ENCODE results near the gene UBE2G2. TPM values are rescaled to one million over a fixed set of nuclear protein-coding genes. Genes with fewer than 3 reads are reported as not detected.

UBE2G2 gene
- total and polyA plus RNA-seq, 2 experiments from 2014 or later = 55.2 to 61.6 TPM

DNA sequence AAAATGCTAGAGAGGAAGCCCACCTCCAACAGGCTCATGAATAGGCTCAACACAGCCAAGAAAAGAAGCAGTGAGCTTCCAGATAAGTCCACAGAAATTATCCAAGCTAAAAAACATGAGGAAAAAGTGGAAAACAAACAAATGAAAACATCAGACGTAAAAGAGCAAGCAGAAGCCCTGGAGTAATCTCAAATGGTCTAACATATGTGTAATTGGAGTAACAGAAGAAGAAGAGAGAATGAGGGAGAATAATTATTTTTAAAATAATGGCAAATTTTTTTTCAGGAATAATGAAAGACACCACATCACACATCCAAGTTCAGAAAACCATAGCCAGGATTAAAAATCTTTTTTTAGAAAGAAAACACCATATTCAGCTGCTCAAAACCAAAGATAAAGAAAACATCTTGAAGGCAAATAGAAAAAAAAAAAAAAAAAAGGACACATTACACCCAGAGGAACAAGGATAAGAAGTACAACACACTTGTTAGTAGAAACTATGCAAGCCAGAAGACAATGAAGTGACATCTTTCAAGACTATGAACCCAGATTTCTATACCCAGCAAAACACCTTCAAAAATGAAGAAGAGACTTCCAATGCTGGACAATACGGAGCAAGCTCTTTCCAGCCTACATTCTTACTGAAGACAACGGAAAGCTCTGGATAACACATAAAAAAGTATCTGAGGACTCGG is 26.9 kb upstream of the UBE2G2 start:
- Histone ChIP-seq H3K4me1 (ENCODE audit: insufficient read depth) (no peaks in the 10 kb centered on the region), H3K79me2 (no peaks in the 10 kb centered on the region), H3K9me3 (ENCODE audit: low read depth) (peaks cover 6% of the 10 kb centered on the region), H2AFZ (no peak overlapping the region), H3K4me2 (no peak overlapping the region), H4K20me1 (ENCODE audit: insufficient read depth, poor library complexity, severe bottlenecking) (no peaks in the 10 kb centered on the region), H3K27ac (no peak overlapping the region), H3K4me3 (no peak overlapping the region), H3K9me2 (replicated peaks; ENCODE audit: insufficient read depth) (no peaks in the 10 kb centered on the region), H3K27me3 (no peaks in the 10 kb centered on the region), H3K36me3 (replicated peaks; ENCODE audit: insufficient read depth, low read depth) (no peaks in the 10 kb centered on the region)
- TF ChIP-seq EZH2phosphoT487 (IDR thresholded peaks at IDR 0.05; ENCODE audit: low read depth, severe bottlenecking, unreplicated experiment) = no peak
- TF ChIP-seq EZH2 (IDR thresholded peaks at IDR 0.05; ENCODE audit: borderline replicate concordance) = no peak
- TF ChIP-seq, protein P1, sequence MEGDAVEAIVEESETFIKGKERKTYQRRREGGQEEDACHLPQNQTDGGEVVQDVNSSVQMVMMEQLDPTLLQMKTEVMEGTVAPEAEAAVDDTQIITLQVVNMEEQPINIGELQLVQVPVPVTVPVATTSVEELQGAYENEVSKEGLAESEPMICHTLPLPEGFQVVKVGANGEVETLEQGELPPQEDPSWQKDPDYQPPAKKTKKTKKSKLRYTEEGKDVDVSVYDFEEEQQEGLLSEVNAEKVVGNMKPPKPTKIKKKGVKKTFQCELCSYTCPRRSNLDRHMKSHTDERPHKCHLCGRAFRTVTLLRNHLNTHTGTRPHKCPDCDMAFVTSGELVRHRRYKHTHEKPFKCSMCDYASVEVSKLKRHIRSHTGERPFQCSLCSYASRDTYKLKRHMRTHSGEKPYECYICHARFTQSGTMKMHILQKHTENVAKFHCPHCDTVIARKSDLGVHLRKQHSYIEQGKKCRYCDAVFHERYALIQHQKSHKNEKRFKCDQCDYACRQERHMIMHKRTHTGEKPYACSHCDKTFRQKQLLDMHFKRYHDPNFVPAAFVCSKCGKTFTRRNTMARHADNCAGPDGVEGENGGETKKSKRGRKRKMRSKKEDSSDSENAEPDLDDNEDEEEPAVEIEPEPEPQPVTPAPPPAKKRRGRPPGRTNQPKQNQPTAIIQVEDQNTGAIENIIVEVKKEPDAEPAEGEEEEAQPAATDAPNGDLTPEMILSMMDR (IDR thresholded peaks at IDR 0.05; ENCODE audit: poor library complexity) = no peak
- no peak for DNase-seq (ENCODE audit: low spot score)
- 86% methylated on average over 4 of the region's 4 CpGs for WGBS (ENCODE audit: low lambda C conversion rate, missing lambda C conversion rate)

DNA sequence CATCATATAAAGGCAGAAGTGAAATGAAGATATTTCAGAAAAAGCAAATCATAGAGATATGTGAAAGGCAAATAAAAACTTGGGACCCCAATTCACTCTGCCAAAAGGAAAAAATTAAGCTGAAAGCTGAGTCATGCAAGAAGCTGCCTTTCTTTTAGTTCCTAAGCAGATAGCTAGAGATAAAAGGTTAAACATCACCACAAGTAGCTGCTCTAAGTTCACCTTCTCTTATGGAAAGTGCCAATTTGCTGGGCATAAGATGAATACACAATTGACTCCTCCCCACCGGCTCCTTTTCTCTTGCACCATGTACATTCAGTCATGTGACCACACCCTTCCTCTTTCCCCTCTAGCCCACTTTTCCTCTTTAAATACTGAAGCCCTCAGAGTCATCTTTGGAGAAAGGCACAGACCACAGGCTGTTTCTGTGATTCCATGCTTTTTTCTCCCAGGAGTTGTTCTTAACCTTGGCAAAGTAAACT is 21.6 kb upstream of the UBE2G2 start:
- no peaks in the 10 kb centered on the region for H4K20me1 ChIP-seq (ENCODE audit: insufficient read depth, poor library complexity, severe bottlenecking)
- H2AFZ ChIP-seq = no peak overlapping the region
- H3K4me2 ChIP-seq = no peak overlapping the region
- TF ChIP-seq, protein P1 (IDR thresholded peaks at IDR 0.05; ENCODE audit: poor library complexity) = no peak
- TF ChIP-seq EZH2phosphoT487 (IDR thresholded peaks at IDR 0.05; ENCODE audit: low read depth, severe bottlenecking, unreplicated experiment) = no peak
- TF ChIP-seq EZH2 (IDR thresholded peaks at IDR 0.05; ENCODE audit: borderline replicate concordance) = no peak
- no peak overlapping the region for H3K4me3 ChIP-seq
- no peaks in the 10 kb centered on the region for H3K4me1 ChIP-seq (ENCODE audit: insufficient read depth)
- H3K9me3 ChIP-seq (ENCODE audit: low read depth) = peaks cover 2% of the 10 kb centered on the region
- H3K36me3 ChIP-seq (replicated peaks; ENCODE audit: insufficient read depth, low read depth) = no peaks in the 10 kb centered on the region
- no peak overlapping the region for H3K27ac ChIP-seq
- no peaks in the 10 kb centered on the region for H3K79me2 ChIP-seq
- WGBS (ENCODE audit: low lambda C conversion rate, missing lambda C conversion rate) = 95% methylated on average over 1 of the region's 1 CpG
- no peaks in the 10 kb centered on the region for H3K27me3 ChIP-seq
- DNase-seq (ENCODE audit: low spot score) = no peak
- H3K9me2 ChIP-seq (replicated peaks; ENCODE audit: insufficient read depth) = no peaks in the 10 kb centered on the region

DNA sequence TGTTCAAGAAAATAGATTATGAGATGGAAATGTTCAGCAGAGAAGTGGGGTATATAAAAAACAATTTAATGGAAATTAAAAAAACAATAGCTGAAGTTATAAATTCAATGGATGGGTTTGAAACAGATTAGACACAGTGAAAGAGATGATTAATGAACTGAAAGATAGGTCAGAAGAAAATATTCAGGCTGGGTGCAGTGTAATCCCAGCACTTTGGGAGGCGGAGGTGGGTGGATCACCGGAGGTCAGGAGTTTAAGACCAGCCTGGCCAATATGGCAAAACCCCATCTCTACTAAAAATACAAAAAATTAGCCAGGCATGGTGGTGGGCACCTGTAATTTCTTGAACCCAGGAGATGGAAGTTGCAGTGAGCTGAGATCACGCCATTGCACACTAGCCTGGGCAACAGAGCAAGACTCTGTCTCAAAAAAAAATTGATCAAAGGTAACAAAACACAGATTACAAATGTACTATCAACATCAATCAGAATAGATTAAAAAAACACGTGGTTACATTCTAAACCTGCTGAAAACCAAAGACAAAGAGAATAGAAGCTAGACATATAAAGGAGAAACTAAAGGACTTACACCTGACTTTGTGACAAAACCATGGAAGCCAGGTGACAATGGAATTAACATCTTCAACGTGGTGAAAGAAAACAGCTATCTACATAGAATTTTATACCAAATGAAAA is 21.0 kb upstream of the UBE2G2 start:
- H4K20me1 ChIP-seq (ENCODE audit: insufficient read depth, poor library complexity, severe bottlenecking) = no peaks in the 10 kb centered on the region
- no peaks in the 10 kb centered on the region for H3K9me2 ChIP-seq (replicated peaks; ENCODE audit: insufficient read depth)
- no peaks in the 10 kb centered on the region for H3K79me2 ChIP-seq
- H2AFZ ChIP-seq = no peak overlapping the region
- no peaks in the 10 kb centered on the region for H3K27me3 ChIP-seq
- H3K36me3 ChIP-seq (replicated peaks; ENCODE audit: insufficient read depth, low read depth) = no peaks in the 10 kb centered on the region
- no peak for DNase-seq (ENCODE audit: low spot score)
- H3K4me3 ChIP-seq = no peak overlapping the region
- H3K27ac ChIP-seq = no peak overlapping the region
- TF ChIP-seq EZH2 (IDR thresholded peaks at IDR 0.05; ENCODE audit: borderline replicate concordance) = no peak
- TF ChIP-seq, protein P1 (IDR thresholded peaks at IDR 0.05; ENCODE audit: poor library complexity) = no peak
- no peak for TF ChIP-seq EZH2phosphoT487 (IDR thresholded peaks at IDR 0.05; ENCODE audit: low read depth, severe bottlenecking, unreplicated experiment)
- no peaks in the 10 kb centered on the region for H3K4me1 ChIP-seq (ENCODE audit: insufficient read depth)
- no peak overlapping the region for H3K4me2 ChIP-seq
- no peaks in the 10 kb centered on the region for H3K9me3 ChIP-seq (ENCODE audit: low read depth)
- WGBS (ENCODE audit: low lambda C conversion rate, missing lambda C conversion rate) = 63% methylated on average over 5 of the region's 5 CpGs
